ENCODE results near the gene PFKP.

DNA sequence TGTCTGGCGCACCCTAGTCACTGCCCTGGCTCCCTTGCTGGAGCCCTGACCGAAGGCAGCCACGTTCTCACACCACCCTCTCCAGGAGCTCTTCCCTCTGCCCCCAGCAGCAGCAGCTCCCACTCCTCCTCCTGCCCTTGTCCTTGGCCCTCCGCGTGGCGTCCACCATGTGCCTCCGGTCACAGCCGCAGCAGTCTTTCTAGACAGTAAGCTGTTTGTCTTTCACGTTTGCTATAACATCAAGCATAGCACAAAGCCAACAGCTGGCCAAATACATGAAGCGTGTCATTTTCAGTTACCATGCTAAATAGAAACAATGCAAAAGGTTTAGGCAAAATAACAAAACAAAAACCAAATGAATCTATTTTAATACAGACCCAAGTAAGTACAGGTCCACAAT, 101.9 kb downstream of the PFKP start:
- no peak for TF ChIP-seq EZH2phosphoT487 (conservative IDR thresholded peaks at IDR 0.05; ENCODE audit: low read length)
- TF ChIP-seq, protein P1, sequence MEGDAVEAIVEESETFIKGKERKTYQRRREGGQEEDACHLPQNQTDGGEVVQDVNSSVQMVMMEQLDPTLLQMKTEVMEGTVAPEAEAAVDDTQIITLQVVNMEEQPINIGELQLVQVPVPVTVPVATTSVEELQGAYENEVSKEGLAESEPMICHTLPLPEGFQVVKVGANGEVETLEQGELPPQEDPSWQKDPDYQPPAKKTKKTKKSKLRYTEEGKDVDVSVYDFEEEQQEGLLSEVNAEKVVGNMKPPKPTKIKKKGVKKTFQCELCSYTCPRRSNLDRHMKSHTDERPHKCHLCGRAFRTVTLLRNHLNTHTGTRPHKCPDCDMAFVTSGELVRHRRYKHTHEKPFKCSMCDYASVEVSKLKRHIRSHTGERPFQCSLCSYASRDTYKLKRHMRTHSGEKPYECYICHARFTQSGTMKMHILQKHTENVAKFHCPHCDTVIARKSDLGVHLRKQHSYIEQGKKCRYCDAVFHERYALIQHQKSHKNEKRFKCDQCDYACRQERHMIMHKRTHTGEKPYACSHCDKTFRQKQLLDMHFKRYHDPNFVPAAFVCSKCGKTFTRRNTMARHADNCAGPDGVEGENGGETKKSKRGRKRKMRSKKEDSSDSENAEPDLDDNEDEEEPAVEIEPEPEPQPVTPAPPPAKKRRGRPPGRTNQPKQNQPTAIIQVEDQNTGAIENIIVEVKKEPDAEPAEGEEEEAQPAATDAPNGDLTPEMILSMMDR (IDR thresholded peaks at IDR 0.05; ENCODE audit: insufficient read depth, low read length, poor library complexity, severe bottlenecking) = no peak

Data from SU-DHL-6 (cell line).